Gastroesophageal sphincter (tissue), 4 donors: Measurements from ENCODE around the gene TIMMDC1. TPM values are rescaled to one million over a fixed set of nuclear protein-coding genes. Genes with fewer than 3 reads are reported as not detected.

Source experiments
- ATAC-seq: fragments of 150-250 bp; one replicate; pipeline ENCODE4 v1.9.1; 2016; ENCODE audit warnings: mild to moderate bottlenecking, moderate library complexity
- H3K27ac ChIP-seq, 4 donors: fragments of 200-600 bp; sonication (generic) in 3 of 4; 1 replicate in 3 of 4; 2 replicates in 1 of 4; pipeline ENCODE4 v1.5.1; 2016 to 2019
- H3K27me3 ChIP-seq: fragments of 200-600 bp; sonication (generic); one replicate; pipeline ENCODE4 v1.5.1; 2019
- H3K36me3 ChIP-seq, 2 donors: fragments of 200-600 bp; sonication (generic); one replicate each; pipeline ENCODE4 v1.5.1; 2019; ENCODE audit warnings: control low read depth in 1 of 2
- H3K4me1 ChIP-seq, 3 donors: fragments of 200-600 bp; sonication (generic); 1 replicate in 2 of 3; 2 replicates in 1 of 3; pipeline ENCODE4 v1.5.1; 2016 to 2019; ENCODE audit warnings: control low read depth in 2 of 3
- H3K4me3 ChIP-seq, 2 donors: fragments of 200-600 bp; sonication (generic); one replicate each; pipeline ENCODE4 v1.5.1; 2019; ENCODE audit warnings: mild to moderate bottlenecking in 1 of 2, moderate library complexity in 1 of 2
- H3K9me3 ChIP-seq, 3 donors: fragments of 200-600 bp; sonication (generic); one replicate each; pipeline ENCODE4 v1.5.1; 2017 to 2019; ENCODE audit warnings: control low read depth in 2 of 3
- CTCF ChIP-seq, 4 experiments: fragments of 200-600 bp in 2 of 4; fragments of 450-650 bp in 2 of 4; sonication (generic) in 1 of 4; IDR thresholded peaks; one replicate each; pipeline ENCODE4 v1.5.1; 2017 to 2019; ENCODE audit warnings: antibody characterized with exemption in 4 of 4, mild to moderate bottlenecking in 2 of 4, moderate library complexity in 2 of 4
- EP300 ChIP-seq: sonication (generic); formaldehyde crosslinking; IDR thresholded peaks from one replicate; pipeline ENCODE4 v1.6.1; 2017; ENCODE audit warnings: antibody characterized with exemption, mild to moderate bottlenecking
- POLR2A ChIP-seq, 2 donors: fragments of 450-650 bp; IDR thresholded peaks; one replicate each; pipeline ENCODE4 v1.6.1; 2017; ENCODE audit warnings: antibody characterized with exemption in 2 of 2, mild to moderate bottlenecking in 2 of 2, moderate library complexity in 1 of 2
- POLR2AphosphoS5 ChIP-seq: sonication (generic); formaldehyde crosslinking; IDR thresholded peaks from one replicate; pipeline ENCODE4 v1.6.1; 2017; ENCODE audit warnings: antibody characterized with exemption
- WGBS, 2 donors: methylation state at CpG; one replicate each; pipeline ENCODE4 v1.1.5; 2018; ENCODE audit warnings: low coverage in 1 of 2; 5-methylcytosine and 5-hydroxymethylcytosine counted together
- total RNA-seq, 4 donors: library from RNA; depleted of rRNA; stranded (reverse); fragments of >200 nt; gene quantifications; one replicate each; pipeline ENCODE4 v1.1.0, GENCODE V29; 2016

The TIMMDC1 gene
- total RNA-seq, 4 donors from 2014 or later: 43.9 to 65.7 (median 52.2) TPM

- Histone ChIP-seq H3K4me1 (no peaks in the 10 kb centered on the region), H3K9me3 (no peaks in the 10 kb centered on the region), H3K27ac (no peak overlapping the region), H3K27me3 (no peaks in the 10 kb centered on the region), H3K36me3 (no peaks in the 10 kb centered on the region), H3K4me3 (no peak overlapping the region)
- TF ChIP-seq EP300: no peak
- no peak for TF ChIP-seq CTCF (IDR thresholded peaks at IDR 0.05)
- no peak for TF ChIP-seq POLR2AphosphoS5
- no peak for TF ChIP-seq POLR2A (IDR thresholded peaks at IDR 0.05)
- 100% methylated on average over 1 of the region's 1 CpG for WGBS, 2 donors
- ATAC-seq: no peak
These were observed 57.6 kb downstream of the TIMMDC1 start for GRCh38 chr3:119555929-119556328.

GRCh38 chr3:119557192-119557876, 59.0 kb downstream of the TIMMDC1 start:
- WGBS, 2 donors: 89 to 94% methylated on average over 5 to 7 of the region's 7 CpGs
- Histone ChIP-seq H3K9me3 (no peaks in the 10 kb centered on the region), H3K27ac (no peak overlapping the region), H3K4me3 (no peak overlapping the region), H3K36me3 (no peaks in the 10 kb centered on the region), H3K27me3 (no peaks in the 10 kb centered on the region), H3K4me1 (no peaks in the 10 kb centered on the region)
- no peak for TF ChIP-seq POLR2AphosphoS5
- TF ChIP-seq CTCF (IDR thresholded peaks at IDR 0.05): no peak
- no peak for TF ChIP-seq EP300
- TF ChIP-seq POLR2A (IDR thresholded peaks at IDR 0.05): no peak
- ATAC-seq: no peak

GRCh38 chr3:119557877-119558269, 59.5 kb downstream of the TIMMDC1 start:
- no peaks in the 10 kb centered on the region for H3K27me3 ChIP-seq
- ATAC-seq: no peak
- no peaks in the 10 kb centered on the region for H3K9me3 ChIP-seq
- H3K4me3 ChIP-seq: no peak overlapping the region
- H3K4me1 ChIP-seq: no peaks in the 10 kb centered on the region
- H3K36me3 ChIP-seq: no peaks in the 10 kb centered on the region
- no peak overlapping the region for H3K27ac ChIP-seq
- no peak for TF ChIP-seq POLR2A (IDR thresholded peaks at IDR 0.05)
- no peak for TF ChIP-seq POLR2AphosphoS5
- TF ChIP-seq CTCF (IDR thresholded peaks at IDR 0.05): no peak
- TF ChIP-seq EP300: no peak
- WGBS, 2 donors: 14 to 69% methylated on average over 1 to 3 of the region's 3 CpGs

- 90 to 94% methylated on average over 4 to 7 of the region's 9 CpGs for WGBS, 2 donors
- no peak overlapping the region for H3K27ac ChIP-seq
- H3K4me1 ChIP-seq: no peaks in the 10 kb centered on the region
- no peak overlapping the region for H3K4me3 ChIP-seq
- ATAC-seq: no peak
- no peaks in the 10 kb centered on the region for H3K27me3 ChIP-seq
- H3K9me3 ChIP-seq: no peaks in the 10 kb centered on the region
- no peaks in the 10 kb centered on the region for H3K36me3 ChIP-seq
- TF ChIP-seq CTCF (IDR thresholded peaks at IDR 0.05): no peak
- TF ChIP-seq EP300: no peak
- TF ChIP-seq POLR2AphosphoS5: no peak
- TF ChIP-seq POLR2A (IDR thresholded peaks at IDR 0.05): no peak
These were observed 60.4 kb downstream of the TIMMDC1 start for GRCh38 chr3:119558626-119559317.

- no peaks in the 10 kb centered on the region for H3K36me3 ChIP-seq
- no peak within 1 kb of the TSS for H3K4me3 ChIP-seq
- H3K4me1 ChIP-seq: no peaks in the 10 kb centered on the region
- ATAC-seq: peak; percentile 63
- no peaks in the 10 kb centered on the region for H3K27me3 ChIP-seq
- TF ChIP-seq POLR2A (IDR thresholded peaks at IDR 0.05) (no peak), EP300 (no peak), POLR2AphosphoS5 (no peak), CTCF (IDR thresholded peaks at IDR 0.05) (peak in 2 of 4 experiments; percentile 14 to 40)
- 22 to 67% methylated on average over 1 to 3 of the region's 7 CpGs for WGBS, 2 donors
- no peaks in the 10 kb centered on the region for H3K9me3 ChIP-seq
- no peak within 1 kb of the TSS for H3K27ac ChIP-seq
These were observed 61.2 kb downstream of the TIMMDC1 start, which contains the start of gene CD80 for GRCh38 chr3:119559441-119559963. CD80 (minus strand) TSS chr3:119559614; CDS start chr3:119557728, 1,886 bp downstream.
